T-helper 17 cell (primary cell): ENCODE data around the gene ANKRD23. TPM values are rescaled to one million over a fixed set of nuclear protein-coding genes. Genes with fewer than 3 reads are reported as not detected.
A peak's percentile ranks its signal among the peaks of the same experiment; 100 is the strongest.
"Not testable (repeated sequence)": the region's sequence is repeated elsewhere in the genome, so short reads cannot be mapped to it uniquely, and the experiment has no call there.

Source experiments
- ATAC-seq: fragments of 150-1000 bp; cut with Tn5 transposase; 2 replicates; pipeline ENCODE4 v1.10.0; 2021; ENCODE audit warnings: mild to moderate bottlenecking, moderate library complexity
- DNase-seq, 3 donors: peaks; one replicate each; pipeline versions ENCODE4 v3.0.0 to v3.0.0-alpha.2; 2020 to 2021
- H3K9me3 ChIP-seq: one replicate; pipeline ENCODE4 v1.7.0; 2013; ENCODE audit warnings: low read length, mild to moderate bottlenecking; ENCODE audit not compliant: control insufficient read depth, poor library complexity, severe bottlenecking
- H3K27ac Mint-ChIP-seq: one replicate; pipeline ENCODE4 v1.8.0; 2022; ENCODE audit warnings: mild to moderate bottlenecking, moderate library complexity, mixed read lengths
- H3K27me3 Mint-ChIP-seq: one replicate; pipeline ENCODE4 v1.8.0; 2022; ENCODE audit warnings: mixed read lengths
- H3K36me3 Mint-ChIP-seq: one replicate; pipeline ENCODE4 v1.8.0; 2022; ENCODE audit warnings: low read depth, mixed read lengths
- H3K4me1 Mint-ChIP-seq: one replicate; pipeline ENCODE4 v1.8.0; 2022; ENCODE audit warnings: mild to moderate bottlenecking, mixed read lengths
- H3K4me3 Mint-ChIP-seq: one replicate; pipeline ENCODE4 v1.8.0; 2022; ENCODE audit warnings: mild to moderate bottlenecking, moderate library complexity, mixed read lengths
- total RNA-seq, 4 donors: library from RNA in 2 of 4; stranded (reverse) in 2 of 4; gene quantifications; one replicate each; pipeline ENCODE4 v1.2.3 and lab custom pipeline; 2022 to 2026

Gene ANKRD23
- total RNA-seq, 2 donors from 2014 or later, result 7.6 to 11.2 TPM

- ATAC-seq, result no peak
- peaks cover 2% of the 10 kb centered on the region for H3K36me3 Mint-ChIP-seq
- H3K4me3 Mint-ChIP-seq, result no peak overlapping the region
- no peak for DNase-seq
- H3K9me3 ChIP-seq, result no peaks in the 10 kb centered on the region
- no peak overlapping the region for H3K27ac Mint-ChIP-seq
- peaks cover 35% of the 10 kb centered on the region for H3K4me1 Mint-ChIP-seq
- no peaks in the 10 kb centered on the region for H3K27me3 Mint-ChIP-seq
Observed at GRCh38 chr2:96863575-96864342, 19.9 kb upstream of the ANKRD23 start.

- H3K4me3 Mint-ChIP-seq, H3K36me3 Mint-ChIP-seq, H3K27me3 Mint-ChIP-seq, ATAC-seq, H3K27ac Mint-ChIP-seq, DNase-seq, H3K9me3 ChIP-seq: not testable (repeated sequence)
- H3K4me1 Mint-ChIP-seq, result peaks cover 32% of the 10 kb centered on the region
Observed at GRCh38 chr2:96863056-96863455, 19.2 kb upstream of the ANKRD23 start.

GRCh38 chr2:96861074-96861473, 17.3 kb upstream of the ANKRD23 start:
- no peak for ATAC-seq
- Mint-ChIP-seq H3K36me3 (peaks cover 2% of the 10 kb centered on the region), H3K4me3 (no peak overlapping the region), H3K27ac (no peak overlapping the region), H3K27me3 (no peaks in the 10 kb centered on the region), H3K4me1 (peaks cover 37% of the 10 kb centered on the region)
- DNase-seq, result no peak
- H3K9me3 ChIP-seq, result no peaks in the 10 kb centered on the region

- no peaks in the 10 kb centered on the region for H3K27me3 Mint-ChIP-seq
- peaks cover 40% of the 10 kb centered on the region for H3K4me1 Mint-ChIP-seq
- H3K36me3 Mint-ChIP-seq, result peaks cover 2% of the 10 kb centered on the region
- ATAC-seq (no peak), DNase-seq (no peak)
- H3K27ac Mint-ChIP-seq, result no peak overlapping the region
- H3K9me3 ChIP-seq, result no peaks in the 10 kb centered on the region
- H3K4me3 Mint-ChIP-seq, result peak overlapping the region; percentile 12
Observed at GRCh38 chr2:96860065-96861029, 16.5 kb upstream of the ANKRD23 start.

DNA sequence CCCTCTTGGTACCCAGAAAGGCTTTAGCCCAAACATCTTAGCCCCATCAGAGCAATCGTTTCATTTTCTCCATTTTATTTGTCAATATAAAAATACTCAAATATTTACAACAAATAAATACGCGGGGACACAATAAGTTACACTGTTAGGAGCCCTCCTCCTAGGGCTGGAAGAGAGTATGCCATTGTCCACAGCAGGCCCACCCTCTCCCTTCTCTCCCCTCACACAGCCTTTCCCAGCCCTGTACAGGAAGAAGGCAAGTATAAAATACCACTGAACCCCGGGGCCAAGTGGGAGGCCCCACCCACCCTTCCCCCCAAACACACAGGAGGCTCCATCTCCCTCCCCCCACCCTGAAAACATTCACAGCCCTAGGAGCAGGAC, 15.9 kb upstream of the ANKRD23 start:
- Mint-ChIP-seq H3K27ac (peak overlapping the region; percentile 19), H3K36me3 (peaks cover 2% of the 10 kb centered on the region), H3K4me3 (peak overlapping the region; percentile 15), H3K27me3 (no peaks in the 10 kb centered on the region), H3K4me1 (peaks cover 44% of the 10 kb centered on the region)
- no peak for DNase-seq
- ATAC-seq, result no peak
- no peaks in the 10 kb centered on the region for H3K9me3 ChIP-seq

DNA sequence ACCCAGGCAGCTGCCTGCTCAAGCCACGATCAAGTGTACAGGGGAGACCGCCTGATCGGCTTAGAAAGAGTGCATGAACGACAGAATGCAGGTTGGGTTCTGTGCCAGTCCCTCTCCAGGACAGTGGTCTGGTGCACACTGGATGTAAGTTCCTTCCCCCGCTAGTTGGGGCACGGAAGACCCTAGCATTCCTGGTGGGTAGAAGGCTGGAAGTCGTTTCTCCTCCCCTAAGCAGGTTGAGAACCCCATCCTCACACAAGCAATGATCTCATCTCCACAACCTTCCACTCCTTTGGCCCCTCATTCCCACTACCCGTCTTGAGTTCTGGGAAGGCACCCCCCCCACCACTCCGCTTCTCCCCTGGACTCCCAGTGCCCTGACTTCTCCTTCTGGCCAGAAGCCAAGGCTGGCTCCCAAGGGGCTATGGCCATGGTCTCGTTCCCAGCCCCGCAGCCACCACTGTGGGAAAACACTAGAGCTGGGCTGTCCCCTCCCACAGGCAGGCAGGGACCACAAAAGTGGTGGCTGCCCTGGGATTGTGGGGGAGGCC, 15.4 kb upstream of the ANKRD23 start:
- H3K4me3 Mint-ChIP-seq, result peak overlapping the region; percentile 93
- no peaks in the 10 kb centered on the region for H3K9me3 ChIP-seq
- no peak for ATAC-seq
- no peaks in the 10 kb centered on the region for H3K27me3 Mint-ChIP-seq
- H3K27ac Mint-ChIP-seq, result peak overlapping the region; percentile 89
- peaks cover 42% of the 10 kb centered on the region for H3K4me1 Mint-ChIP-seq
- peaks cover 2% of the 10 kb centered on the region for H3K36me3 Mint-ChIP-seq
- no peak for DNase-seq

GRCh38 chr2:96857667-96858372, 14.0 kb upstream of the ANKRD23 start, which contains the start of gene ANKRD39:
ANKRD39 (minus strand) TSS chr2:96858016; CDS start chr2:96857987, 29 bp downstream.
- Mint-ChIP-seq H3K36me3 (peaks cover 2% of the 10 kb centered on the region), H3K4me3 (peak within 1 kb of the TSS; percentile 93), H3K4me1 (peaks cover 37% of the 10 kb centered on the region), H3K27ac (peak within 1 kb of the TSS; percentile 89), H3K27me3 (no peaks in the 10 kb centered on the region)
- ATAC-seq (peak; percentile 94), DNase-seq (peak; percentile 94 to 98 (median 97))
- no peaks in the 10 kb centered on the region for H3K9me3 ChIP-seq

- peak overlapping the region; percentile 89 for H3K27ac Mint-ChIP-seq
- DNase-seq (no peak), ATAC-seq (no peak)
- H3K27me3 Mint-ChIP-seq, result no peaks in the 10 kb centered on the region
- peaks cover 5% of the 10 kb centered on the region for H3K36me3 Mint-ChIP-seq
- peak overlapping the region; percentile 93 for H3K4me3 Mint-ChIP-seq
- H3K9me3 ChIP-seq, result no peaks in the 10 kb centered on the region
- peaks cover 35% of the 10 kb centered on the region for H3K4me1 Mint-ChIP-seq
Observed at GRCh38 chr2:96856776-96857666, 13.2 kb upstream of the ANKRD23 start.

GRCh38 chr2:96853321-96853720, 9.5 kb upstream of the ANKRD23 start:
- no peaks in the 10 kb centered on the region for H3K9me3 ChIP-seq
- Mint-ChIP-seq H3K27ac (no peak overlapping the region), H3K36me3 (peaks cover 2% of the 10 kb centered on the region), H3K27me3 (no peaks in the 10 kb centered on the region), H3K4me1 (peaks cover 23% of the 10 kb centered on the region), H3K4me3 (no peak overlapping the region)
- ATAC-seq (no peak), DNase-seq (no peak)

GRCh38 chr2:96852667-96853066, 8.8 kb upstream of the ANKRD23 start:
- no peak for DNase-seq
- H3K9me3 ChIP-seq, result no peaks in the 10 kb centered on the region
- Mint-ChIP-seq H3K4me3 (no peak overlapping the region), H3K4me1 (peaks cover 23% of the 10 kb centered on the region), H3K27me3 (no peaks in the 10 kb centered on the region), H3K27ac (peak overlapping the region; percentile 43), H3K36me3 (peaks cover 2% of the 10 kb centered on the region)
- ATAC-seq, result no peak

- no peaks in the 10 kb centered on the region for H3K9me3 ChIP-seq
- peaks cover 3% of the 10 kb centered on the region for H3K4me1 Mint-ChIP-seq
- H3K4me3 Mint-ChIP-seq, result no peak overlapping the region
- ATAC-seq (no peak), DNase-seq (no peak)
- no peaks in the 10 kb centered on the region for H3K27me3 Mint-ChIP-seq
- H3K27ac Mint-ChIP-seq, result peak overlapping the region; percentile 27
- peaks cover 2% of the 10 kb centered on the region for H3K36me3 Mint-ChIP-seq
Observed at GRCh38 chr2:96848264-96848663, 4.4 kb upstream of the ANKRD23 start.

- Mint-ChIP-seq H3K4me1 (peaks cover 4% of the 10 kb centered on the region), H3K36me3 (peaks cover 2% of the 10 kb centered on the region), H3K27me3 (no peaks in the 10 kb centered on the region), H3K27ac (peak overlapping the region; percentile 27), H3K4me3 (no peak overlapping the region)
- no peaks in the 10 kb centered on the region for H3K9me3 ChIP-seq
- DNase-seq, result no peak
- no peak for ATAC-seq
Observed at GRCh38 chr2:96847586-96847985, 3.8 kb upstream of the ANKRD23 start.
